Activated CD8-positive, alpha-beta T cell treated with anti-CD3 and anti-CD28 coated beads for 36 hours (primary cell): ENCODE data around the gene ZNF470. TPM values are rescaled to one million over a fixed set of nuclear protein-coding genes. Genes with fewer than 3 reads are reported as not detected.

ENCODE experiments used
- ATAC-seq: fragments of 200-7000 bp; cut with Tn5 transposase; one replicate; pipeline ENCODE4 v1.10.0; 2021; ENCODE audit warnings: mild to moderate bottlenecking, moderate library complexity
- CTCF ChIA-PET: fragments of 350-600 bp; sonication (Branson Sonifier 250); formaldehyde crosslinking; loops from one replicate; lab custom pipeline; 2021; ENCODE audit warnings: antibody characterized with exemption; lab: Charles Lee
- POLR2A ChIA-PET: fragments of 350-600 bp; sonication (Branson Sonifier 250); formaldehyde crosslinking; loops from one replicate; lab custom pipeline; 2021; ENCODE audit warnings: antibody characterized with exemption; lab: Charles Lee
- DNase-seq: peaks from one replicate; pipeline ENCODE4 v3.0.0-alpha.2; 2020
- H3K27ac Mint-ChIP-seq: one replicate; pipeline ENCODE4 v1.8.0; 2021; ENCODE audit warnings: mild to moderate bottlenecking, mixed read lengths
- H3K27me3 Mint-ChIP-seq: one replicate; pipeline ENCODE4 v1.8.0; 2021; ENCODE audit warnings: mixed read lengths
- H3K36me3 Mint-ChIP-seq: one replicate; pipeline ENCODE4 v1.8.0; 2021; ENCODE audit warnings: low read depth, mixed read lengths
- H3K4me1 Mint-ChIP-seq: one replicate; pipeline ENCODE4 v1.8.0; 2021; ENCODE audit warnings: low read depth, mixed read lengths
- H3K4me3 Mint-ChIP-seq: one replicate; pipeline ENCODE4 v1.8.0; 2021; ENCODE audit warnings: mild to moderate bottlenecking, moderate library complexity, mixed read lengths
- H3K9me3 Mint-ChIP-seq: one replicate; pipeline ENCODE4 v1.8.0; 2021; ENCODE audit warnings: mixed read lengths
- intact Hi-C: fragments of 100-400 bp; cut with micrococcal nuclease; formaldehyde crosslinking; loops from one replicate; pipeline ENCODE4 v1.10.0; 2022
- total RNA-seq, 2 experiments: library from RNA; stranded (reverse); gene quantifications; one replicate each; pipeline ENCODE4 v1.2.3, GENCODE V29; 2021
- TF ChIP-seq, protein P1 (sequence below): fragments of 200-600 bp; IDR thresholded peaks from one replicate; pipeline ENCODE4 v1.8.0; 2022; ENCODE audit warnings: antibody characterized with exemption, mild to moderate bottlenecking

Gene ZNF470
- total RNA-seq, 2 experiments from 2014 or later: 6.7 to 7.2 TPM

DNA sequence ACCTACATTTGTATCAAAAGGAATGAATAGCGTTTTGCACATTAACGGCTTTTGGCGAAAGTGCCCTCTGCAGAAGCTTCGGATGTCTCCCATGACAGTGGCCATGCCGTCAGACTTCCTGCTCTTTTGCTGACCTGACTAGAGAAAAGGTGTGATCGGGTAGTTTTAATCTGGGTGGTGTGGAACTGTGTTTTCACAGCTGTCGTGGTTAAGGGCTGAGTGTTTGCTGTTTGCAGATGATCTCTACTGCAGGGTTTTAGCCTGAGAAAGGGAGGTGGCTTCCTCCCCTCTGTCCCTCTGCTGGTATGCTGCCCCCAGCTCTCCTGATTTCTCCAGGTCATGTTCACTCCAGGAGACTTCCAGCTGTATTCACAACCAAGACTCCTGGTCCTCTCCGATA lies 50.3 kb downstream of the ZNF470 start:
- TF ChIP-seq, protein P1, sequence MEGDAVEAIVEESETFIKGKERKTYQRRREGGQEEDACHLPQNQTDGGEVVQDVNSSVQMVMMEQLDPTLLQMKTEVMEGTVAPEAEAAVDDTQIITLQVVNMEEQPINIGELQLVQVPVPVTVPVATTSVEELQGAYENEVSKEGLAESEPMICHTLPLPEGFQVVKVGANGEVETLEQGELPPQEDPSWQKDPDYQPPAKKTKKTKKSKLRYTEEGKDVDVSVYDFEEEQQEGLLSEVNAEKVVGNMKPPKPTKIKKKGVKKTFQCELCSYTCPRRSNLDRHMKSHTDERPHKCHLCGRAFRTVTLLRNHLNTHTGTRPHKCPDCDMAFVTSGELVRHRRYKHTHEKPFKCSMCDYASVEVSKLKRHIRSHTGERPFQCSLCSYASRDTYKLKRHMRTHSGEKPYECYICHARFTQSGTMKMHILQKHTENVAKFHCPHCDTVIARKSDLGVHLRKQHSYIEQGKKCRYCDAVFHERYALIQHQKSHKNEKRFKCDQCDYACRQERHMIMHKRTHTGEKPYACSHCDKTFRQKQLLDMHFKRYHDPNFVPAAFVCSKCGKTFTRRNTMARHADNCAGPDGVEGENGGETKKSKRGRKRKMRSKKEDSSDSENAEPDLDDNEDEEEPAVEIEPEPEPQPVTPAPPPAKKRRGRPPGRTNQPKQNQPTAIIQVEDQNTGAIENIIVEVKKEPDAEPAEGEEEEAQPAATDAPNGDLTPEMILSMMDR: no peak
- H3K27ac Mint-ChIP-seq: no peak overlapping the region
- intact Hi-C loops: no loop called here
- DNase-seq (no peak), ATAC-seq (no peak)
- no peaks in the 10 kb centered on the region for H3K27me3 Mint-ChIP-seq
- H3K9me3 Mint-ChIP-seq: peaks cover 71% of the 10 kb centered on the region
- CTCF ChIA-PET: no interaction called here
- H3K4me1 Mint-ChIP-seq: no peaks in the 10 kb centered on the region
- peaks cover 94% of the 10 kb centered on the region for H3K36me3 Mint-ChIP-seq
- no peak overlapping the region for H3K4me3 Mint-ChIP-seq
- POLR2A ChIA-PET: no interaction called here

DNA sequence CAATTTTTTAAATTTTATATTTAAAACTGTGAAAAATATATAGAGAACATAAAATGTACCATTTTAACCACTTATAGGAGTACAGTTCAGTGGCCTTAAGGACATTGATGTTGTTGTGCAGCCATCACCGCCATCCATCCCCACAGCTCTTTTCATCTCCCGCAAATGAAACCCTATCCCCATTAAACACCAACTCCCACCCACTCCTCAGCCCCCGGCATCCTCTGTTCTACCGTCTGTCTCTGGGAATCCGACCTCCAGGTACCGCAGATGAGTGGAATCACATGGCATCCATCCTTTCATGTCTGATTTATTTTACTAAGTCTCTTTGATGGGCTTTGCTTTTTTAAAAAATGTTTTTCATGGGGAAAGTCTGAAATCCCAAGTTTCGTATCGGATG lies 51.9 kb downstream of the ZNF470 start:
- intact Hi-C loops: no loop called here
- Mint-ChIP-seq H3K9me3 (peaks cover 67% of the 10 kb centered on the region), H3K27ac (no peak overlapping the region), H3K27me3 (no peaks in the 10 kb centered on the region), H3K4me1 (no peaks in the 10 kb centered on the region), H3K4me3 (no peak overlapping the region), H3K36me3 (peaks cover 94% of the 10 kb centered on the region)
- ATAC-seq: no peak
- POLR2A ChIA-PET: no interaction called here
- TF ChIP-seq, protein P1: no peak
- DNase-seq: no peak
- CTCF ChIA-PET: no interaction called here

DNA sequence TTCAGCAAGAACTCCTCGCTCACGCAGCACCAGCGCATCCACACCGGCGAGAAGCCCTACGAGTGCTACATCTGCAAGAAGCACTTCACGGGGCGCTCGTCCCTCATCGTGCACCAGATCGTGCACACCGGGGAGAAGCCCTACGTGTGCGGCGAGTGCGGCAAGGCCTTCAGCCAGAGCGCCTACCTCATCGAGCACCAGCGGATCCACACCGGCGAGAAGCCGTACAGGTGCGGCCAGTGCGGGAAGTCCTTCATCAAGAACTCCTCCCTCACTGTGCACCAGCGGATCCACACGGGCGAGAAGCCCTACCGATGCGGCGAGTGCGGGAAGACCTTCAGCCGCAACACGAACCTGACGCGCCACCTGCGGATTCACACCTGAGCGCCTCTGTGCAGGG lies 55.1 kb downstream of the ZNF470 start:
- H3K4me3 Mint-ChIP-seq: no peak overlapping the region
- intact Hi-C loops: no loop called here
- no peak for ATAC-seq
- H3K27me3 Mint-ChIP-seq: no peaks in the 10 kb centered on the region
- ChIA-PET CTCF (no interaction called here), POLR2A (no interaction called here)
- H3K36me3 Mint-ChIP-seq: peaks cover 83% of the 10 kb centered on the region
- TF ChIP-seq, protein P1: no peak
- H3K4me1 Mint-ChIP-seq: no peaks in the 10 kb centered on the region
- peaks cover 50% of the 10 kb centered on the region for H3K9me3 Mint-ChIP-seq
- DNase-seq: no peak
- no peak overlapping the region for H3K27ac Mint-ChIP-seq

DNA sequence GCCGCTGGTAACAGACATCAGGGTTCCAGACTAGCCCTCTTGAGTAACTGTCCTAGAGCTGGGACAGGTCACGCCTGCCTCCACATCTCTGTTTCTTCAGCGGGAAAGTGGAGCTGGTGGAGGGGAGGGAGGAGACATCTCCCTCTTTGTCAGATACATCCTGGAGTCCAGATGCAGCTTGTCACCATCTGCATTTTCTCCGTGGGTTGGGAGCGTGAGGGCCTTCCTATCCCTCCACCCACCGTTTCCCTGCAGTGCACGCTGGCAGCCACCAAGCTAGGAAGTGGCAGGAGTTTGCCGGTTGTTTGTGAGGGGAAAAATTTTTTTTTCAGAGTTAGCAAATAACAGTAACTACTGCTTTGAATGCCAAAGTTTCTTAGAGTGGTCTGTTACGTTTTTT lies 55.7 kb downstream of the ZNF470 start:
- Mint-ChIP-seq H3K27me3 (no peaks in the 10 kb centered on the region), H3K36me3 (peaks cover 77% of the 10 kb centered on the region), H3K4me1 (no peaks in the 10 kb centered on the region), H3K27ac (no peak overlapping the region), H3K4me3 (no peak overlapping the region), H3K9me3 (peaks cover 49% of the 10 kb centered on the region)
- no peak for DNase-seq
- POLR2A ChIA-PET: no interaction called here
- CTCF ChIA-PET: no interaction called here
- intact Hi-C loops: no loop called here
- no peak for ATAC-seq
- TF ChIP-seq, protein P1: no peak

DNA sequence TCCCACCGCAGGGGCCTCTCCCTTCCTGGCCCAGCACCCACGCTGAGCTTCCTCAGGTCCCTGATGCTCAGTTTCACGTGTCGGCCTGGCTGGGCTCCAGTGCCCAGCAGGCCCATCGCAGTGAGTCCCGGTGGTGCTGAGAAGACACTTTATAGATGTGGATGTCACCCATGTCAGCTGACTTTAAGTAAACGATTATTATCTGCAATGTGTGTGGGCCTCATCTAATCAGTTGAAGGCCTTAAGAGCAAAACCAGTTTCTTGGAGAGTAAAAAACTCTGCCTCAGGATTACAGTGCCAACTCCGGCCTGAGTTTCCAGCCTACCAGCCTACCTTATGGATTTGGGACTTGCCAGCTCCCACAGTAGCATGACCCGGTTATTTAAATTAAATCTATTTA lies 58.4 kb downstream of the ZNF470 start:
- Mint-ChIP-seq H3K36me3 (peaks cover 59% of the 10 kb centered on the region), H3K27me3 (no peaks in the 10 kb centered on the region), H3K4me3 (no peak overlapping the region), H3K4me1 (no peaks in the 10 kb centered on the region), H3K27ac (no peak overlapping the region), H3K9me3 (peaks cover 56% of the 10 kb centered on the region)
- ChIA-PET CTCF (no interaction called here), POLR2A (no interaction called here)
- DNase-seq: no peak
- intact Hi-C loops: no loop called here
- ATAC-seq: no peak
- TF ChIP-seq, protein P1: no peak
